K562 (cell line): ENCODE results near the gene HAPSTR1. TPM values are rescaled to one million over a fixed set of nuclear protein-coding genes. Genes with fewer than 3 reads are reported as not detected.

Experiments used
- ATF2 ChIP-seq: sonication (generic); formaldehyde crosslinking; IDR thresholded peaks from 2 replicates; pipeline ENCODE4 v1.8.1; 2022; ENCODE audit warnings: missing genetic modification reagents
- CEBPG ChIP-seq, 3 experiments: fragments of 200-800 bp in 1 of 3; sonication (Bioruptor generic) in 1 of 3; sonication (generic) in 1 of 3; formaldehyde crosslinking in 1 of 3; IDR thresholded peaks in 2 of 3; conservative IDR thresholded peaks in 1 of 3; 2 replicates each; pipeline versions ENCODE4 v1.6.1 to v1.8.0; 2016 to 2022; ENCODE audit warnings: missing compliant biosample characterization in 2 of 3, missing genetic modification characterization in 2 of 3, mild to moderate bottlenecking in 1 of 3, missing genetic modification reagents in 1 of 3
- DACH1 ChIP-seq: fragments of 450-650 bp; IDR thresholded peaks from 2 replicates; pipeline ENCODE4 v1.6.1; 2018; ENCODE audit not compliant: partially characterized antibody
- E4F1 ChIP-seq: fragments of 250-450 bp; sonication (Bioruptor Pico); IDR thresholded peaks from 2 replicates; pipeline ENCODE4 v1.5.0; 2021; ENCODE audit warnings: mild to moderate bottlenecking, borderline replicate concordance
- HCFC1 ChIP-seq: IDR thresholded peaks from 2 replicates; pipeline ENCODE4 v1.6.1; 2012; ENCODE audit warnings: low read depth, low read length, improper control_type of control experiment
- RCOR1 ChIP-seq, 2 experiments: IDR thresholded peaks; 2 replicates each; pipeline ENCODE4 v1.6.1; 2012; ENCODE audit warnings: low read depth in 2 of 2, low read length in 2 of 2, borderline replicate concordance in 1 of 2, improper control_type of control experiment in 1 of 2
- SOX6 ChIP-seq: fragments of 450-650 bp; IDR thresholded peaks from 2 replicates; pipeline ENCODE4 v1.6.1; 2014; ENCODE audit warnings: mild to moderate bottlenecking
- SRSF1 ChIP-seq: fragments of 200-400 bp; formaldehyde crosslinking; IDR thresholded peaks from 2 replicates; pipeline ENCODE4 v1.6.1; 2017; ENCODE audit warnings: mild to moderate bottlenecking, low read depth, low read length, moderate library complexity
- TAF9B ChIP-seq: fragments of 450-650 bp; IDR thresholded peaks from 2 replicates; pipeline ENCODE4 v1.6.1; 2018; ENCODE audit warnings: mild to moderate bottlenecking; ENCODE audit not compliant: partially characterized antibody
- TCF15 ChIP-seq: fragments of 250-450 bp; sonication (Bioruptor Pico); IDR thresholded peaks from 2 replicates; pipeline ENCODE4 v1.8.0; 2022; ENCODE audit warnings: moderate library complexity, mild to moderate bottlenecking, inconsistent platforms
- UBTF ChIP-seq, 2 experiments: IDR thresholded peaks; 2 replicates each; pipeline ENCODE4 v1.6.1; 2012; ENCODE audit warnings: improper control_type of control experiment in 2 of 2, low read depth in 2 of 2, low read length in 2 of 2, borderline replicate concordance in 1 of 2
- ZBTB17 ChIP-seq: fragments of 450-650 bp; formaldehyde crosslinking; IDR thresholded peaks from 2 replicates; pipeline ENCODE4 v1.4.0; 2020; ENCODE audit warnings: mild to moderate bottlenecking
- ZBTB2 ChIP-seq: fragments of 450-650 bp; IDR thresholded peaks from 2 replicates; pipeline ENCODE4 v1.6.1; 2016; ENCODE audit warnings: antibody characterized with exemption
- ZFP1 ChIP-seq: fragments of 450-650 bp; formaldehyde crosslinking; IDR thresholded peaks from 2 replicates; pipeline ENCODE4 v1.4.0; 2020; ENCODE audit warnings: mild to moderate bottlenecking, mixed read lengths
- ZHX1 ChIP-seq: fragments of 150-350 bp; conservative IDR thresholded peaks from 2 replicates; pipeline ENCODE4 v1.6.1; 2014; ENCODE audit warnings: low read length
- ZNF212 ChIP-seq: fragments of 450-650 bp; formaldehyde crosslinking; IDR thresholded peaks from 2 replicates; pipeline ENCODE4 v1.4.0; 2020; ENCODE audit warnings: mild to moderate bottlenecking
- polyA plus RNA-seq, 8 experiments: library from polyadenylated mRNA; depleted of rRNA in 4 of 8; stranded (reverse) in 5 of 8; unstranded in 3 of 8; fragments of >200 nt; fragmentation: Nextera tagmentation in 2 of 8; fragmentation: Illumina TruSeq in 1 of 8; extraction: Ambion mirVana in 2 of 8; extraction: Trizol in 1 of 8; gene quantifications; 2 replicates each; pipeline versions ENCODE4 v1.2.1 to v1.2.3, GENCODE V29; 2011 to 2014; ENCODE audit warnings: inconsistent platforms in 1 of 8, missing spikeins in 1 of 8
- total RNA-seq, 7 experiments: library from RNA; depleted of rRNA in 6 of 7; stranded (reverse); fragments of >200 nt in 6 of 7; fragmentation: Illumina TruSeq in 2 of 7; extraction: Trizol in 2 of 7; gene quantifications; 2 replicates each; pipeline versions ENCODE4 v1.2.1 to v1.2.3, GENCODE V29; 2011 to 2021; ENCODE audit warnings: low replicate concordance in 1 of 7

Gene HAPSTR1
- total and polyA plus RNA-seq, 9 of the 15 experiments (the other 6 are each of a cell fraction or from before 2014, with no cell fraction given): 10.8 to 67.9 (median 36.5) TPM

GRCh38 chr16:9047689-9048301 lies 43.6 kb upstream of the HAPSTR1 start (continued):
- TF ChIP-seq UBTF (IDR thresholded peaks at IDR 0.05; ENCODE audit: borderline replicate concordance in 1 of 2, low read depth in 2 of 2, low read length in 2 of 2) (no peak), DACH1 (no peak), HCFC1 (no peak), TCF15 (no peak), ZBTB17 (CRISPR knock-in tag) (no peak), ATF2 (CRISPR knock-in tag) (no peak), E4F1 (CRISPR knock-in tag) (no peak), CEBPG (CRISPR knock-in tag; IDR thresholded peaks at IDR 0.05) (no peak), CEBPG (tag; conservative IDR thresholded peaks at IDR 0.05 in 1 of 2, IDR thresholded peaks at IDR 0.05 in 1 of 2) (no peak), ZBTB2 (no peak), RCOR1 (IDR thresholded peaks at IDR 0.05; ENCODE audit: borderline replicate concordance in 1 of 2, low read depth in 2 of 2, low read length in 2 of 2) (peak; percentile 87 to 99; a peak in 3 of 4 replicates), SRSF1 (no peak), SOX6 (peak; percentile 93), ZHX1 (no peak), TAF9B (no peak), ZFP1 (CRISPR knock-in tag) (no peak), ZNF212 (CRISPR knock-in tag) (no peak)
